Choroid plexus epithelial cell (primary cell): ENCODE data around the gene PRIMPOL.
A peak's percentile ranks its signal among the peaks of the same experiment; 100 is the strongest.
"Not testable (repeated sequence)": the region's sequence is repeated elsewhere in the genome, so short reads cannot be mapped to it uniquely, and the experiment has no call there.

Experiments used
- DNase-seq: peaks from one replicate; pipeline ENCODE4 v3.0.0-alpha.2; 2010; ENCODE audit warnings: low read depth
- H3K4me3 ChIP-seq: 2 replicates; pipeline ENCODE4 v1.5.1; 2011; ENCODE audit warnings: low read depth, mild to moderate bottlenecking, control low read depth, low read length, moderate library complexity
- CTCF ChIP-seq: conservative IDR thresholded peaks from 2 replicates; pipeline ENCODE4 v1.5.1; 2011; ENCODE audit warnings: low read depth, mild to moderate bottlenecking, control low read depth, inconsistent platforms, low read length, moderate library complexity

Gene PRIMPOL

DNA sequence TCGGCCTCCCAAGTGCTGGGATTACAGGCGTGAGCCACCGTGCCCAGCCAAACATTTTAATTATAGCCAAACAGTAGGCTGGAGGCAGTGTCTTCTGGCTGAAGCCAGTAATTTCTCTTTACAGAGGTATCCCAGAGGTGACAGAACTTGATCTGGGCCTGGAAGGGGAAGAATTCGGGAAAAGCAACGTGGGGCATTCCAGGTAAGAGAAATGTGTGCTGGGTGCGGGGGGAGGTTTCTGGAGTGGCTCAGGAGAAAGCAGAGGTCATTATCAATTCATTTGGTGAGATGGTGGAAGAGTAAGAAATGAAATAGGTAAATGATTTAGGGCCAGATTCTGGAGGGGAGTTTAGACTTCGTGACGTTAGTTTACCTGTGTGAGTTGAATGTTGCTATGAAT, 2.4 kb downstream of the PRIMPOL start:
- no peak for TF ChIP-seq CTCF
- H3K4me3 ChIP-seq: no peak overlapping the region
- DNase-seq: no peak

DNA sequence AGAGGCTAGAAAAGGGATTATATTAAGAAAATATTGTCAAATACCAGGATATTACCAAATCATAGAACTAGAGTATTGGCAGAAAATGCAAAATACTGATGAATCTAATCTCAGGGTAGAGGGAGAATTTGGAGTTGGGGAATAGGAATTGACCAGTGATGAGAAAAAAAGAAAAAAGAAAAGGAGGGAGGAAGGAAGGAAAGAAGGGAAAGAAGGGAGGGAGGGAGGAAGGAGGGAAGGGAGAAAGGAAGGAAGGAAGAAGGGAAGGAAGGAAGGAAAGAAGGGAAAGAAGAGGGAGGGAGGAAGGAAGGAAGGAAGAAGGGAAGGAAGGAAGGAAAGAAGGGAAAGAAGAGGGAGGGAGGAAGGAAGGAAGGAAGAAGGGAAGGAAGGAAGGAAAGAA, 3.1 kb downstream of the PRIMPOL start:
- DNase-seq, H3K4me3 ChIP-seq: not testable (repeated sequence)

GRCh38 chr4:184653650-184654049, 4.1 kb downstream of the PRIMPOL start:
- no peak for TF ChIP-seq CTCF
- peak; percentile 78 for DNase-seq
- no peak overlapping the region for H3K4me3 ChIP-seq

DNA sequence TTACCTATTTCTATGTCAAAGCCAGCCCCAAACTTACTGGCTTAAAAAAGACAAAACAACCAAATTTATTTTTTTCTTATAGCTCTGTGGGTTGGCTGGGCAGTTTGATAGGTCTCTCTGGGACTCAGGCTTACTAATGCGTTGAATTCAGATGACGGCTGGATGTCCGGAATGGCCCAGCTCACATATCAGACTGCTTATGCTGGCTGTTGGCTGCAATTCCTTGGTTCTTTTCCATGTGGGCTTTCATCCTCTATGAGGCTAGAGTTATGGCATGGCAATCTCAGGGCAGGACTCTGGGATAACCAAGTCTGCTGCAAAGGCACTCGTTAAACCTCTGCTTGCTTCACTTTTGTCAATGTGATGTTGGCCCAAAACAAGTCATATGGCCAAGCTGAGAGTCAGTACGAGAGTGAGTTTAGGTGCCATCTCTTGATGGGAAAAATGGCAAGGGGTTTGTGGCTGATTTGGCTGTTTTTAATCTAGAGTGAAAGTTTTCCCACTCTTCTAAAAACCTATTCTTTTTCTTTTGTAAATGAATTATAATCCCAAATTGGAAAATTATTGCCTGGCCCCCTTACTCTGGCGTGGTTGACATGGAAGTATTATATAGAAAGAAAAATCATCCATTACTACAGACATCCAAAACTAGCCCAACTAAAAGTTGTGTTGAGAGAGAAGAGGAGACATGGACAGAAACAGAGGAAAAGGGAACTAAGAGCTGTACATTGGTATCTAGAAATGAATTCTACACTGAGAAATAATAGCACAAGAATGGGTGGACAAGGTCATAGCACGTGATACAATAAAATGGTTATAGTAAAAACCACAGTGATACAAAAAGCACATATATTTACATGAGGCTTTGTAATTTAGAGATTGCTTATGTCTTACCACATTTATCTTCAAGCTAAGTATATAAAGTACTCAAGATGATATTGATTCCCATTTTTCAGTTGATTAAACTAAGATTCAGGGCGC, 6.6 kb downstream of the PRIMPOL start:
- TF ChIP-seq CTCF: no peak
- DNase-seq: no peak
- no peak overlapping the region for H3K4me3 ChIP-seq

DNA sequence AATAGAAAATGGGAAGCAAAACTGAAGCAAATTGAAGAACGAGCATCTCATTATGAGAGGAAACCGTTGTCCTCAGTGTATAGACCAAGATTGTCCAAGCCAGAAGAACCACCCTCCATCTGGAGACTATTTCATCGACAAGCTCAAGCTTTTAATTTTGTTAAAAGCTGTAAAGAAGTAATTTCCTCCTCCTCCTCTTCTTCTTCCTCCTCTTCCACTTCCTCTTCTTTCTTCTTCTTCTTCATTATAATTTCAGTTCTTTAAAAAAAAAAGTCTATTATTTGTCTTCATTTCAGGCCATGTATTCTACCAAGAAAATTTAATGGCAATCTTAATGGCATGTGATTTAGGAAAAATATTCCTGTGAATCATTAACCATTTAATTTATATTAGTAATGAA, 7.6 kb downstream of the PRIMPOL start:
- no peak for TF ChIP-seq CTCF
- no peak overlapping the region for H3K4me3 ChIP-seq
- no peak for DNase-seq

DNA sequence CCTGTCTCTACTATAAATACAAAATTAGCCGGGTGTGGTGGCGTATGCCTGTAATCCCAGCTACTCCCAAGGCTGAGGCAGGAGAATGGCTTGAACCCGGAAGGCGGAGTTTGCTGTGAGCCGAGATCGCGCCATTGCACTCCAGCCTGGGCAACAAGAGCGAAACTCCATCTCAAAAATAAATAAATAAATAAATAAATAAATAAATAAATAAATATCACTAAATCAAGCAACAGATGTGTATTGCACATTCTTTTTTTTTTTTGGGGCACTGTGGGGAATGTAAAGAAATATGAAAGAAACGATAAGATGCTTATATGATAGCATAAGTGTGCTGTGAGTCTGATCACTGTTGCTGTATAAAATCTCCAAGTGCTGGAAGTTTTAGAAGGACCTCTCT, 8.3 kb downstream of the PRIMPOL start:
- DNase-seq: not testable (repeated sequence)

GRCh38 chr4:184660978-184661377, 11.4 kb downstream of the PRIMPOL start:
- no peak overlapping the region for H3K4me3 ChIP-seq
- no peak for TF ChIP-seq CTCF
- no peak for DNase-seq

More for the DNA sequence above, 8.3 kb downstream of the PRIMPOL start:
- not testable (repeated sequence) for H3K4me3 ChIP-seq

DNA sequence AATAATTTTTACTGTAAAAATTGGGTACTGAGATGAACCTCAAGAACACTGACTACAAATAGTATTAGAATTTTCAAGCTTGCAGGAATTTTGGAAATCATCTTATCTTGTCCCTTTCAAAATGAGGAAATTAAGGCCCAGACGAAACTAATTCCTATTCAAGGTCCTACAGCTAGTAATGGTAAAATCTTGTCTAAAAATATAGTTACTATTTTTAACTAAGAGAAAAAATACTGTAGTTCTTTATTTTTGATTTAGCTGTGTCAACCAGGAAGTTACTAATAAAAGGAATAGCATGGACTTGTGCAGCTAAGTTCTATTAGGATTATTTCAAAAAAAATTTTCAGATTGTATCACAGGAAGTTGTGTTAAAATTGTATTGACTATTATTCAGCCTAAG, 12.7 kb downstream of the PRIMPOL start:
- DNase-seq: no peak
- TF ChIP-seq CTCF: no peak
- no peak overlapping the region for H3K4me3 ChIP-seq
